Kasumi-1 (cell line): Measurements from ENCODE around the gene PTMA.
"Not testable (repeated sequence)": the region's sequence is repeated elsewhere in the genome, so short reads cannot be mapped to it uniquely, and the experiment has no call there.

ENCODE experiments used
- DNase-seq, 2 experiments: peaks; one replicate each; lab custom pipeline; 2025; lab: John Stamatoyannopoulos, UW

Gene PTMA

DNA sequence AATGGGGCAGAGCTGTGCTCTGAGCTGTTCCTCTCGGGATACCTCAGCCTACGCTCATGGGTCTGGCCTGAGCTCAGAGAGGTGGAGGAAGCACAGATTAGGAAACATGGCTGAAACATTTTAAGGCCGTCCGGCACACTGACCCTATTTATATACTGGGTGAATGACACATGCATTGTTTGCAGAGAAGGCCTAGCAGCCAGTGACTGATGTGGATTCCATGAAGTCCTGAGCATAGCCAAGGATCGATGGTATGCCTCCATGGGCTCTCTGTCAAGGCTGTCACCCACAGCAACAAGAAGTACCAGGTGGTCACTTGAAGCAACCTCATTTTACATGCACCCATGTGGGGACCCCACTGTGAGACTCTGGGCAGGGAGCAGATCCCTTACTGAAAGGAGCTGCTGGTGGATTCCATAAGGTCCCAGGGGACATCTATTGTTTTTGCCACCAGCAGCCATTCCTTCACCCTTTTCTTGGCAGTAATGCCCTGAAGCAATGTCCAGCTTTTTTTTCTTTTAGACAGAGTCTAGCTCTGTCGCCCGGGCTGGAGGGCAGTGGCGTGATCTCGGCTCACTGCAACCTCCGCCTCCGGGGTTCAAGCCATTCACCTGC lies 8.4 kb downstream of the PTMA start:
- no peak for DNase-seq

DNA sequence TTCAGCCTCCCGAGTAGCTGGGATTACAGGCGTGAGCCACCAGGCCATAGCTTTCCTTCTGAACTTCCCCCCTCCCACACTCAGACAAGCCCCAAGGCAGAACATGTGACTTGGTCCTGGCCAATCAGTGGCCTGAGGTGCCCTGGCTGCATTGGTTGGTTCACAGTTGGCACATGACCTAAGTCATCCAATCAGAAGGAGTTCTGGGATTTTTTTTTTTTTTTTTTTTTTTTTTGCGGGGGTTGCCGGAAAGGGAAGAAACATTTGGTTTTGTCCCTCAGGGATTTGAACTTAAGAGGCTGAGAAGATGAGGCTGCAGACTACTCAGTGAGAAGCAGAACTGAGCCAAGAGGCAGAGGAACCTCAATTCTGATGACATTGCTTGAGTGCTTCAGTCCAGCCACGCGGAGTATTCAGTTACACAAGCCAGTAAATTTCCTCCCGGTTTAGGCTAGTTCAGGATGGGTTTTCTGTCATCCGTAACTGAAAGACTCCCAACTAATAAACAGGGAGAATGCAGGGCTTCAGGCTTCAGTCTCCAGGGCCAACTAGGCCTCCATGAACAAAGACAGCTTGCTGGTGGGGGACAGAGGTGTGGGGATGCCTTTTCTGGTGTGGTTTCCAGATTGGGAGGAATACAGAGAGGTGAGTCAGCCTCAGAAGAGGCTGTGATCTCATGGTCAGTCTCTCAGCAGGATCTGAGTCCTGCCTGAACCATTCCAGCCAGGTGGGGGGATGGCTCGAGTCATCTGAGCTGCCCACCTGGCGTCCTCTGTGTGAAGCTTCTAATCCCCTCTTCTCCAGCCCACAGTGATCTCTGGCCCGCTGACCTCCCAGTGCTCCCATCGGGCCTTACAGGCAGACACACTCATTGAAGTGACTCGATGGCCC lies 9.2 kb downstream of the PTMA start:
- no peak for DNase-seq

DNA sequence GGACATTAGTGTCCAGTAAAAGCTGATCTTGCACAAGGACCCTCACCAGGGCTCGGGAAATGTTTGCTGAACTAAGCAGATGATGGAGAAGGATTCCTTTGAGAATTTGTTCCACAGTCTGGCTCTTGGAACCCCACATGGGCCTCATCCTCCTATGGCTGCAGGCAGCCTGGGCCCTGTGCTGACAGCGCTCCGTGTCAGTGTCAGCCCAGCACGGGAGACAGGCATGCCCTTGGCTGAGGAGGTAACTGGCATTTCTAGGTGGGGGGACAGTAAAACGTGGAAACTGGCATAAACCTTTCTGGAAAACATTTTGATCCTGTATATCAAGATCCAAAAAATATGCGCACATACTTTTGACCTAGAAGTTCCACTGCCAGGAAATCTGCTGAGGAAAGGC lies 10.5 kb downstream of the PTMA start:
- no peak for DNase-seq

DNA sequence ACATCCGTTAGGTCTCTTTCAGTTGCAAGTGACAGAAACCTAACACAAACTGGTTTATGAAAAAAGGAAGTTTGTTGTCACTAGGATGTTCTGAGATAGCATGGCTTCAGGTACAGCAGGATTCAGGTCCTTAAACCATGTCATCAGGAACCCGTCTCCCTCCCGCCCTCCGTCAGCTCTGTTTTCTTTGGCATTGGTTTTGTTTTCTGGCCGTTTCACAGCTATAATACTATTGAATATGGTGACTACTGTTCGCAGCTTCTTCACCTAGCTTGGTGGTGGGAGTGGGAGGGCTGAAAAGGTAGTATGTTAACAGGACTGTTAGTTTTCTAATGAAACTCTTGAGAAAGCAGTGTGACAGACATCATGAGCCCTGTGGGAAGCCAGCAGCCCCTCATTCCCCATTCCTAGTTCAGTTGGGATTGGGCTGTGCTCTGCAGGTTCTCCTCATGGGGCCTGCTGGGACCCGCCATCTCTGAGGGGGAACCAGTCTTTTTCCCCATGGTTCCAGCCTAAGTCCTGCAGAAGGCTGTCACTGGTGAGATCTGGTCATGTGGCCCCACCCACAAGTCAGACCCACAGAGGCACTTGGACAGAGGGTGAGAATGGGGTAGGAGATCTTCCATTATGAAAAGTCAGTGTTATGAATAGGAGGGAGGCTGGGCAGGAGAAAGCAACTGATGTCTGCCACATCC lies 12.1 kb downstream of the PTMA start:
- no peak for DNase-seq

DNA sequence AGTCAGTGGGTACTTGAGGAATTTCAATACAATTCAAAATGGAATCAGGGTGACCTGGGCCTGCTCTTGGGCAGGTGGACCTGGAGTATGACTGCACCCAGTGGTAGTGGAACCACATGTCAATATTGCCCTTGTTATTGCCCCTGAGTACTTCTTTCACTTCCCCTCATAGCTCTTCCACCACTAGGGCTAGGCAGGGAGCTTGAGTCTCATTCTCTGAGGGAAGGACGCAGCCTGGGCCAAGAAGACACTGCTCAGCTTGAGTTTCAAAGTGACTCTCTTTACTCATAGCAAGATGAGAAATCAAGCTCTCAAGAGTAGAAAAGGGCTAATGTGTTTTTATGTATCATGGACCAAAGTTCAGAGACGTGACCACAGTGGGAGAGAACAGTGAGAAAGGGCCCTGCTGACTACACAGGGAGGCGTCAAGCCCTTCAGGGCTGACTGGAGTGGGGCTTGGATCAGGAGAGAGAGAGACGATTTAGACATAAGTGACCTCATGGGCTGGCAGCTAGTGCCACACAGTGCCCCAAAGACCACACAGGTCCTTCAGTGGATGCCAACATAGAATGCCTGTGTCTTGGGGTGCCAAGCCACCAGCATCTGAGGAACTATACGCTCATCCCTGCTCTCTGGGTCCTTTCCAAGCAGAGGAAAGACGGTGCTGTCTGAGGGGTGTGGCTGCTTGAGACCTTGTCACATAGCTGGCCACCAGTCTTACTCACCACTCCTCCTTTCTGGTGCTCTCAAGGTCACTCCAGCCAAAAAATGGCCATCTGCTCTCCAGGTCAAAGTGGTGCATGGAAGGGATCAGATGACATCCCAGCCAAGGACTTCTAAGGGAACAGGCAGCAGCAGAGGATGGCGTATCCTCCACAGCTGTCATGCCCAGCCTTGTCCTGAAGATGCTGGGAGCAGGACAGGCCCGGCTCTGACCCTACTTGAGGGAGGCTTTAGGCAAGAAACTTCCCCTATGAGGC lies 13.0 kb downstream of the PTMA start:
- no peak for DNase-seq

DNA sequence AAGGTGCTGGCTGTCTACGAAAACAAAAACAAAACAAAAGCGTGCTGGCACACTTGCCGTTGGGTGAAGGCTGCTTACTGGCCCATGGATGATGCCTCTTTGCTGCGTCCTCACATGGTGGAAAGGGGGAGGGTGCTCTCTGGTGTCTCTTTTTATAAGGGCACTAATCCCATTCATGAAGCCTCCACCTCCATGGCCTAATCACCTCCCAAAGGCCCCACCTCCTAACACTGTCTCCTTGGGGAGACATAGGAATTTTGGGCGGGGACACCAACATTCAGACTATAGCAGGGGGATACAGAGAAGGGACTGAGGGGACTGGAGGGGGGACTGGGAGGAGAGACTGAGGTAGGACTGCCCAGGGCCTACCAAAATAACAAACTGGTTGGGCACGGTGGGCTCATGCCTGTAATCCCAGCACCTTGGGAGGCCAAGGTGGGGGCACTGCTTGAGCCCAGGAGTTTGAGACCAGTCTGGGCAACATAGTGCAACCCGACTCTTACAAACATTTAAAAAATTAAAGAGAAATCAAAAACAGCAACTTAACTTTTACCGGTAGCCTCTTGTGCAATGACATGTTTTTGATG lies 14.5 kb downstream of the PTMA start:
- no peak for DNase-seq

DNA sequence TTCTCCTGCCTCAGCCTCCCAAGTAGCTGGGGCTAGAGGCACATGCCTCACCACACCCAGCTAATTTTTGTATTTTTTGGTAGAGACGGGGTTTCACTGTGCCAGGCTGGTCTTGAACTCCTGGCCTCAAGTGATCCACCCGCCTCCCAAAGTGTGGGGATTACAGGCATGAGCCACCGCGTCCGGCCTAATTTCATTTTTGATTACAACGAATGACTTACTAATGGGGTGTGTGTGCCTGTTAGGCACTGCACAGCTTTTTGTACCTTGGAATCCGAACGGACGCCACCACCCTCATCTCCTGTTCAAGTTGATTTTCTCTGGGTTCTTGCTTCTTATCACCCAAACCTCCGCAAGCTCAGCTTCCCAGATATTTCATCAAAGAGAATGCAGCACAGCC lies 17.2 kb downstream of the PTMA start:
- no peak for DNase-seq

DNA sequence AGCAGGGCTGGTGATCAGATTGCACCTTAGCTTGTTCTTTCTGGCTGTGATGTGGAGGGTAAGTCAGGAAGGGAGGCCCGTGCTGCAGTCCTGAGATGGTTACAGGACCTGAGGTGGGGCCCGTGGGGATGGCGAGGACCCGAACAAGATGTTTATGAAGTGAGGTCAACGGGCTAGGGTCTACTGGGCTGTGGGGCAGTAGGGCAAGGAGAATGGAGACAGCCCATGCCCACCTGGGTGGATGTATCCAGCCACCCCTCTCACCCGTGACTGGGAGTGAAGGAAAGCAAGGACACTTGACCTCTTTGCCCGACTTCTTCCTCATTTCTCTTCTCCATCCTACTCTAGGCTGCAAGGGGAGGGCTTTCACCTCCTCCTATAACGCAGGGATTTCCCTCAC lies 18.0 kb downstream of the PTMA start:
- no peak for DNase-seq

DNA sequence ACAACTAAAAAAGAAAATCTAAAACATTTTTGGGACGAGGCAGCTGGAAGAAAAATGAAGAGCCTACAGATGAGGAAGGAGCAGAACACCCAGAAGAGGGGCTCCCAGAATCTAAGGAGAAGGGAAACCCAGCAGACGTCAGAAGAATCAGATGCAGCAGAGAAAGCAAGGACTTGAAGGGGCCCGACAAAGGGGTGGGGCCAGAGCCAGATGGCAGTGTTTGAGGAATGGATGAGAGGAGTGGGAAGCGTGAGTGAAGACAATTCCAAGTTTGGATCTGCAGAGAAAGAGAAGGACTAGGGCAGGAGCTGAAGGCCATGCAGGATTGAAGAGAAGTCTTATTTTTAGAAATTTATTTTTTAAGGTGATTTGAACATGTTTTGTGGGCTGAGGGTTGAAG lies 19.3 kb downstream of the PTMA start:
- no peak for DNase-seq

DNA sequence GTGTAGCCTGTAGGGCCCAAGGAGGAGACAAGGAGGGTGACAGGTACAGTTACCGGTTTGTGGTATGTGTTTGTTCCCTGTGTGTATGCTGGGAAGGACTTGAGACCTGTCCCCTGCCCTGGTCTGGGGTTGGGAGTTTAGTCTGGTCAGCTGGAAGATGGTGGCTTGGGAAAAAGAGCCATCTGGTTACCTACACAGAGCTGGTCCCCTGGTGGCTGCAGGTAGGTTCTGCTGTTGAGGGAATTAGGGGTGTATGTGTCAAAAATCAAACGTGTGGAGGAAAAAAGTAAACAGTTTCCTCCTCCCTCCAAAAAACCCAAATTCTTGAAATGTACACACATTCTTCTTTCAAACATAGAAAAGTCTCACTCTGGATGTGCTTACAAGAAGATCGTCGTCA lies 24.3 kb downstream of the PTMA start:
- DNase-seq = no peak

DNA sequence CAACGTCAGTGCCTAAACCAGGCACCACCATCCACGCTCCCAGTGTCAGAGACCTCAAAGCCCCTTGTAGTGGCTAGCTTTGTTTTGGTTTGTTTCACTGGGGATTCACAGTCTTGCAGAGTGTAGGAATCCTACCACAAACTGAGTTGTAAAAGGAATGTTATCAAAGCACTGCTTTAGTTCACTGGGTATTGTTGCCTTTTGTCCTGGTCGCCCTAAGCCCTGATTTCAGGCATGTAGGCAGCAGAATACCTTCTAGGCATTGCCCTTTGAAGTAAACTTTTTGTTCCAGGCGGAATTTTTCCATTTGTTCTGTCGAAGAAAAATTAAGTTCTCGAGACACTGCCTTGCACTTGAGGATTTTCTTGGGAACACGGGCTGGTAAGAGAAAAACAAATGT lies 29.4 kb downstream of the PTMA start:
- no peak for DNase-seq

DNA sequence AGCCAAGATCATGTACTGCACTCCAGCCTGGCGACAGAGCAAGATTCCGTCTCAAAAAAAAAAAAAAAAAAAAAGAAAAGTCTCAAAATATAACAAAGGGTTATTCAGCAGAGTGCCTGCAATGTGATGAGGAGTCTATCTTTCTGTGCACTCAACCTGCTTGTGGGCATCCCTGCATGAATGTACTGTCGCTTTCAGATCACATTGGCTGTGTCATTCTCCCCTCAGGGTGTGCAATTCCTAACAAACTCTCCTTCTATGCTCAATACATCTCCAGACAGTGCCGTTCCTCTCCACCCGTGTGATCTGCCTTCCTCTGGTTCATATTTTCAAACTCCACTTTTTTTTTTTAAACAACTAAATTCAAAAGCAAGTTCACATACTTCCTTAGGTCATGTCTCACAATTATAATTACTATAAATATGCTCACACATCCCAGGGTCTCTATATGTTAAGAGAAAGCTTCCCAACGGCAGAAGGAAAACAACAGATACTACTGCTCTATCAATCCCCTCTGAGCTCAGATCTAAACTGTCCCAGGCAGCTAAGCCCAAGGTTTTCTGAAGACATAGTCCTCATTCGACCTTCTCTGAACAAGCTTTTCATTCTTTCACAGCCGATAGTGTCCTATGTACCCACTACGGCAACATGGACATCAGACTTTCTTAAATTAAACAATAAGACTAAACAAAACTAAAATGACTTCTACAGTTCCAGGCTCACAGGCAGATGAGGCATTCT lies 35.2 kb downstream of the PTMA start:
- no peak for DNase-seq

DNA sequence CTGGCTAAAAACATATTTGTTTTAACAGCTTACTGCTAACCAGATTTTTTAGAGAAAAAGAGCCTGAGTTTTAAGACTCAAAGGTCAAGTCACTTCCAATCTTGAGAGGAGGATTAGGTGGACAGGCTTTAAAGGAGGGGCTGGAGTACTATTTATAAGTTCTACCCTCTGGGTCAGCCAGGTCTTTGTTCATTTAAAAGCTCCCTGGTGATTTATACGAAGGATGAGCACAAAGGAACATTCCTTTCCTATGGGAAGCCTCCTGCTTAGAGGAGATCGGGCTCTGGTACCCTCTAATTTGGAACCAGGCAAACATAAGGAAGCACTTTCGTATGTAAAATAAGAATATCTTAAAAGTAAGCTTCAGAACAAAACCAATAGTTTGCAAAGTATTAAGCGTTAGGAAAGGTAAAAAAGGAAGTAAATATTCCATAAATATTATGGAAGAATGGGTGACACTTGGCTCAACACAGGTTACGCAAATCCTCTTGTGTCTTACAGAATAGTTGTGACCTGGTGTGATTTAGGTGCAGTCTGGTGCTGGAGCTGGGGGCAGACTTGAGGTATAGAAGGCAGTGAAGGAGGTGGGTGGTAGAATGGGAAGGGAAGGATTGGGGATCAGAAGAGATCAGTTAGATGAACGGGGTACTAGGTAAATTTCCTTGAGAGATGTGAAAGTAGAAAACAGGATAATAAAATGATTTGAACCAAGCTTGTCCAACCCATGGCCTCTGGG lies 37.1 kb downstream of the PTMA start:
- no peak for DNase-seq

DNA sequence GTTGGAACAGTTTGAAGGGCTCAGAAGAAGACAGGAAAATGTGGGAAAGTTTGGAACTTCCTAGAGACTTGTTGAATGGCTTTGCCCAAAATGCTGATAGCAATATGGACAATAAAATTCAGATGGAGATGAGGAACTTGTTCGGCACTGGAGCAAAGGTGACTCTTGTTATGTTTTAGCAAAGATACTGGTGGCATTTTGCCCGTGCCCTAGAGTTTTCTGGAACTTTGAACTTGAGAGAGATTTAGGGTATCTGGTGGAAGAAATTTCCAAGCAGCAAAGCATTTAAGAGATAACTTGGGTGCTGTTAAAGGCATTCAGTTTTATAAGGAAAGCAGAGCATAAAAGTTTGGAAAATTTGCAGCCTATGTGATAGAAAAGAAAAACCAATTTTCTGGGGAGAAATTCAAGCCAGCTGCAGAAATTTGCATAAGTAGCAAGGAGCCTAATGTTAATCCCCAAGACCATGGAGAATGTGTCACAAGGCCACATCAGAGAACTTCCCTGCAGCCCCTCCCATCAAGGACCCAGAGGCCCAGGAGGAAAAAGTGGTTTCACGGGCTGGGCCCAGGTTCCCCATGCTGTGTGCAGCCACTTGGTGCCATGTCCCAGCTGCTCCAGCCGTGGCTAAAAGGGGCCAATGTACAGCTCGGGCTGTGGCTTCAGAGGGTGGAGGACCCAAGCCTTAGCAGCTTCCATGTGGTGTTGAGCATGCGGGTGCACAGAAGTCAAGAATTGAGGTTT lies 40.0 kb downstream of the PTMA start:
- DNase-seq = not testable (repeated sequence)

DNA sequence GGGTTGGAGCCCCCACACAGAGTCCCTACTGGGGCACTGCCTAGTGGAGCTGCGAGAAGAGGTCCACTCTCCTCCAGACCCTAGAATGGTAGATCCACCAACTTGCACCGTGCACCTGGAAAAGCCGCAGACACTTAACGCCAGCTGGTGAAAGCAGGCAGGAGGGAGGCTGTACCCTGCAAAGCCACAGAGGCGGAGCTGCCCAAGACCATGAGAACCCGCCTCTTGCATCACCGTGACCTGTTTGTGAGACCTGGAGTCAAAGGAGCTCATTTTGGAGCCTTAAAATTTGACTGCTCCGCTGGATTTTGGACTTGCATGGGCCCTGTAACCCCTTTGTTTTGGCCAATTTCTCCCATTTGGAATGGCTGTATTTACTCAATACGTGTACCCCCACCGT lies 40.7 kb downstream of the PTMA start:
- not testable (repeated sequence) for DNase-seq

DNA sequence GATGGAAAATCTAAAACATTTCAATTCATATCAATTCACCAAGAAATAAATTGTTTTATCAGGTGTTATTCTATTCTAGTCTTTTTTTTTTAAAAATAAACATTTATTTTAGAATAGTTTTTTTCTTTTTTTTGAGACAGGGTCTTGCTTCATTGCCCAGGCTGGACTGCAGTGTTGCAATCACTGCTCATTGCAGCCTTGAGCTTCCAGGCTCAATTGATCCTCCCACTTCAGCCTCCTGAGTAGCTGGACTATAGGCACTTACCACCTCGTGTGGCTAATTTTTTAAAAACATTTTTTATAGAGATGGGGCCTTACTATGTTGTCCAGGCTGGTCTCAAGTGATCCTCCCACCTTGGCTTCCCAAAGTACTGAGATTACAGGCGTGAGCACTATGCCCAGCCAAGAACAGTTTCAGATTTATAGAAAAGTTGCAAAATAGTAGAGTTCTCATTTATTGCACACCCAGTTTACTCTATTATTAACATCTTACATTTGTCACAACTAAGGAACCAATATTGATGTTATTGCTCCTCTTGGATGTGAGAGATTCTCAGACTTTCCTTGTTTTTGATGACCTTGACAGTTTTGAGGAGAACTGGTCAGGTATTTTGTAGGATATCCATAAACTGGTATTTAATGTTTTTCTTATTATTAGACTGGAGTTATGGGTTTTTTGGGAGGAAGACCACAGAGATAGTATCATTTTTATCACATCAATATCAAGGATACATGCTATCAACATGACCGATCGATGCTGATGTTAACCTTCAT lies 42.9 kb downstream of the PTMA start:
- no peak for DNase-seq

DNA sequence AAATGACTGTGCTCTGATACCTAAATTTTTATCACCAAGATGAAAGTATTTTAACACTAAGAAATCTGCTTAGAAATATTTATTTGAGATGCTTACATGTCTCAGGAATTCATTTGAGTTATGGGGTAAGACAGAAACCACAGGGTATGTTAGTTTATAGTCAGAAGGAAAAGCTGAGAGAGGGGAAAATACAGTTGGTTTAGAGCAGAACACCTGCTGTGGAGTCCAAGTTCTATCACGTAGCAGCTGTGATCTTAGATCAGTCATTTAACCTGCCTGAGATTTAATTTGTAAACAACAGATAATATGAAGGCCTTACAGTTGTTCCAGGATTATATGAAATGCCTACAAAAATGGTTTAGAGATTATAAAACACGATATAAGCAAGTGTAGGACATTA lies 43.7 kb downstream of the PTMA start:
- DNase-seq = no peak

DNA sequence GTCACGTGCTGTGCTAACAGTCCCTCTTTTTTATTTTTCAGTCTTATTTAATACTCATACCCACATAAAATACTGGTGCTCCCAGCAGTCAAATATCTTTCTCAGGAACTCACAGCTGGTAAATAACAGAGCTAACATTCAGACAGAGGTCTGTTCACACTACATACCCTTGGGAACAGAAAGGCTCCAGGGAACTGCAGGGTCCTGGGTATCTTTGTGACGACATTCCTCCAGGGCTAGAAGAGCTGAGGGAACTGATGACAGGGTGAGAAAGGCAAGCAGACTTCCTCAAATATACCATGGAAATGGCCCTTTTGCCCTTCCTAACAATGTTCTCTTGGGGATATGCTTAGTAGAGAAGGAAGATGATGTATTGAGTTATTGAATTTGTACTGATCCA lies 53.4 kb downstream of the PTMA start:
- DNase-seq = no peak
